T-helper 17 cell (primary cell): ENCODE data around the gene ARMC9. TPM values are rescaled to one million over a fixed set of nuclear protein-coding genes. Genes with fewer than 3 reads are reported as not detected.
A peak's percentile ranks its signal among the peaks of the same experiment; 100 is the strongest.

ENCODE experiments used
- ATAC-seq: fragments of 150-1000 bp; cut with Tn5 transposase; 2 replicates; pipeline ENCODE4 v1.10.0; 2021; ENCODE audit warnings: mild to moderate bottlenecking, moderate library complexity
- DNase-seq, 3 donors: peaks; one replicate each; pipeline versions ENCODE4 v3.0.0 to v3.0.0-alpha.2; 2020 to 2021
- H3K9me3 ChIP-seq: one replicate; pipeline ENCODE4 v1.7.0; 2013; ENCODE audit warnings: low read length, mild to moderate bottlenecking; ENCODE audit not compliant: control insufficient read depth, poor library complexity, severe bottlenecking
- H3K27ac Mint-ChIP-seq: one replicate; pipeline ENCODE4 v1.8.0; 2022; ENCODE audit warnings: mild to moderate bottlenecking, moderate library complexity, mixed read lengths
- H3K27me3 Mint-ChIP-seq: one replicate; pipeline ENCODE4 v1.8.0; 2022; ENCODE audit warnings: mixed read lengths
- H3K36me3 Mint-ChIP-seq: one replicate; pipeline ENCODE4 v1.8.0; 2022; ENCODE audit warnings: low read depth, mixed read lengths
- H3K4me1 Mint-ChIP-seq: one replicate; pipeline ENCODE4 v1.8.0; 2022; ENCODE audit warnings: mild to moderate bottlenecking, mixed read lengths
- H3K4me3 Mint-ChIP-seq: one replicate; pipeline ENCODE4 v1.8.0; 2022; ENCODE audit warnings: mild to moderate bottlenecking, moderate library complexity, mixed read lengths
- total RNA-seq, 4 donors: library from RNA in 2 of 4; stranded (reverse) in 2 of 4; gene quantifications; one replicate each; pipeline ENCODE4 v1.2.3 and lab custom pipeline; 2022 to 2026

Gene ARMC9
- total RNA-seq, 2 donors from 2014 or later, result 0.37 to 0.73 TPM

- Mint-ChIP-seq H3K36me3 (peaks cover 4% of the 10 kb centered on the region), H3K27ac (no peak overlapping the region)
- no peak for ATAC-seq
These were observed 110.4 kb downstream of the ARMC9 start for GRCh38 chr2:231308631-231309428.

GRCh38 chr2:231312066-231312465 is 113.6 kb downstream of the ARMC9 start:
- H3K4me3 Mint-ChIP-seq, result no peak overlapping the region
- ATAC-seq (no peak), DNase-seq (no peak)
- H3K4me1 Mint-ChIP-seq, result no peaks in the 10 kb centered on the region
- peaks cover 2% of the 10 kb centered on the region for H3K36me3 Mint-ChIP-seq
- H3K9me3 ChIP-seq, result no peaks in the 10 kb centered on the region
- H3K27me3 Mint-ChIP-seq, result peaks cover 14% of the 10 kb centered on the region
- no peak overlapping the region for H3K27ac Mint-ChIP-seq

More at GRCh38 chr2:231308631-231309428, 110.4 kb downstream of the ARMC9 start:
- Mint-ChIP-seq H3K27me3 (peaks cover 33% of the 10 kb centered on the region), H3K4me1 (no peaks in the 10 kb centered on the region), H3K4me3 (no peak overlapping the region)
- DNase-seq, result no peak
- H3K9me3 ChIP-seq, result no peaks in the 10 kb centered on the region

GRCh38 chr2:231315896-231316295 is 117.5 kb downstream of the ARMC9 start:
- no peak overlapping the region for H3K27ac Mint-ChIP-seq
- no peaks in the 10 kb centered on the region for H3K4me1 Mint-ChIP-seq
- peaks cover 8% of the 10 kb centered on the region for H3K27me3 Mint-ChIP-seq
- H3K9me3 ChIP-seq, result no peaks in the 10 kb centered on the region
- no peaks in the 10 kb centered on the region for H3K36me3 Mint-ChIP-seq
- no peak for DNase-seq
- ATAC-seq, result no peak
- no peak overlapping the region for H3K4me3 Mint-ChIP-seq

- Mint-ChIP-seq H3K4me3 (no peak overlapping the region), H3K27me3 (peaks cover 21% of the 10 kb centered on the region), H3K36me3 (no peaks in the 10 kb centered on the region), H3K27ac (no peak overlapping the region), H3K4me1 (no peaks in the 10 kb centered on the region)
- DNase-seq (no peak), ATAC-seq (no peak)
- H3K9me3 ChIP-seq, result no peaks in the 10 kb centered on the region
These were observed 119.1 kb downstream of the ARMC9 start for GRCh38 chr2:231317579-231317978.

GRCh38 chr2:231318436-231318835 is 120.0 kb downstream of the ARMC9 start:
- DNase-seq, result no peak
- no peaks in the 10 kb centered on the region for H3K9me3 ChIP-seq
- peaks cover 2% of the 10 kb centered on the region for H3K4me1 Mint-ChIP-seq
- H3K4me3 Mint-ChIP-seq, result no peak overlapping the region
- no peak for ATAC-seq
- peaks cover 30% of the 10 kb centered on the region for H3K27me3 Mint-ChIP-seq
- H3K27ac Mint-ChIP-seq, result no peak overlapping the region
- no peaks in the 10 kb centered on the region for H3K36me3 Mint-ChIP-seq

GRCh38 chr2:231318954-231319353 is 120.5 kb downstream of the ARMC9 start:
- Mint-ChIP-seq H3K4me1 (peaks cover 2% of the 10 kb centered on the region), H3K27ac (no peak overlapping the region)

GRCh38 chr2:231319867-231320266 is 121.4 kb downstream of the ARMC9 start:
- no peaks in the 10 kb centered on the region for H3K9me3 ChIP-seq
- no peak for ATAC-seq
- Mint-ChIP-seq H3K36me3 (no peaks in the 10 kb centered on the region), H3K27me3 (peaks cover 34% of the 10 kb centered on the region), H3K27ac (no peak overlapping the region), H3K4me1 (peaks cover 2% of the 10 kb centered on the region), H3K4me3 (no peak overlapping the region)
- no peak for DNase-seq

More at GRCh38 chr2:231318954-231319353, 120.5 kb downstream of the ARMC9 start:
- H3K36me3 Mint-ChIP-seq, result no peaks in the 10 kb centered on the region
- peaks cover 34% of the 10 kb centered on the region for H3K27me3 Mint-ChIP-seq
- DNase-seq (no peak), ATAC-seq (no peak)
- no peak overlapping the region for H3K4me3 Mint-ChIP-seq
- no peaks in the 10 kb centered on the region for H3K9me3 ChIP-seq

GRCh38 chr2:231321021-231321420 is 122.6 kb downstream of the ARMC9 start:
- Mint-ChIP-seq H3K27me3 (peaks cover 34% of the 10 kb centered on the region), H3K4me3 (no peak overlapping the region), H3K36me3 (no peaks in the 10 kb centered on the region), H3K4me1 (peaks cover 2% of the 10 kb centered on the region), H3K27ac (no peak overlapping the region)
- ATAC-seq (no peak), DNase-seq (no peak)
- H3K9me3 ChIP-seq, result no peaks in the 10 kb centered on the region

GRCh38 chr2:231321556-231322334 is 123.3 kb downstream of the ARMC9 start:
- H3K9me3 ChIP-seq, result no peaks in the 10 kb centered on the region
- H3K4me1 Mint-ChIP-seq, result peaks cover 2% of the 10 kb centered on the region
- peaks cover 34% of the 10 kb centered on the region for H3K27me3 Mint-ChIP-seq
- DNase-seq, result no peak
- no peaks in the 10 kb centered on the region for H3K36me3 Mint-ChIP-seq
- H3K4me3 Mint-ChIP-seq, result no peak overlapping the region
- H3K27ac Mint-ChIP-seq, result peak overlapping the region; percentile 30
- ATAC-seq, result peak; percentile 53

GRCh38 chr2:231323316-231323715 is 124.9 kb downstream of the ARMC9 start:
- ATAC-seq (no peak), DNase-seq (no peak)
- no peak overlapping the region for H3K27ac Mint-ChIP-seq
- peaks cover 34% of the 10 kb centered on the region for H3K27me3 Mint-ChIP-seq
- no peaks in the 10 kb centered on the region for H3K36me3 Mint-ChIP-seq
- no peaks in the 10 kb centered on the region for H3K9me3 ChIP-seq
- H3K4me1 Mint-ChIP-seq, result peaks cover 2% of the 10 kb centered on the region
- no peak overlapping the region for H3K4me3 Mint-ChIP-seq

- Mint-ChIP-seq H3K4me3 (no peak overlapping the region), H3K27ac (no peak overlapping the region), H3K27me3 (peaks cover 26% of the 10 kb centered on the region)
These were observed 127.4 kb downstream of the ARMC9 start for GRCh38 chr2:231325826-231326225.

GRCh38 chr2:231326404-231326803 is 128.0 kb downstream of the ARMC9 start:
- DNase-seq, result no peak
- no peak overlapping the region for H3K4me3 Mint-ChIP-seq
- H3K27ac Mint-ChIP-seq, result no peak overlapping the region
- H3K9me3 ChIP-seq, result no peaks in the 10 kb centered on the region
- peaks cover 30% of the 10 kb centered on the region for H3K27me3 Mint-ChIP-seq
- peaks cover 2% of the 10 kb centered on the region for H3K4me1 Mint-ChIP-seq
- ATAC-seq, result no peak
- no peaks in the 10 kb centered on the region for H3K36me3 Mint-ChIP-seq

More at GRCh38 chr2:231325826-231326225, 127.4 kb downstream of the ARMC9 start:
- ATAC-seq, result no peak
- DNase-seq, result no peak
- Mint-ChIP-seq H3K4me1 (peaks cover 2% of the 10 kb centered on the region), H3K36me3 (no peaks in the 10 kb centered on the region)
- H3K9me3 ChIP-seq, result no peaks in the 10 kb centered on the region

GRCh38 chr2:231330311-231330710 is 131.9 kb downstream of the ARMC9 start:
- Mint-ChIP-seq H3K4me3 (no peak overlapping the region), H3K27me3 (peaks cover 23% of the 10 kb centered on the region), H3K27ac (no peak overlapping the region), H3K36me3 (no peaks in the 10 kb centered on the region), H3K4me1 (no peaks in the 10 kb centered on the region)
- no peaks in the 10 kb centered on the region for H3K9me3 ChIP-seq
- no peak for ATAC-seq
- no peak for DNase-seq
